GM12873 (cell line): ENCODE measurements around the gene C9orf153.

ENCODE experiments used
- CTCF ChIP-seq: IDR thresholded peaks from 2 replicates; pipeline ENCODE4 v1.5.1; 2012; ENCODE audit warnings: low read depth, mild to moderate bottlenecking, moderate library complexity, low read length, control low read depth; ENCODE audit not compliant: insufficient read depth; ENCODE audit errors: missing control alignments

Gene C9orf153

GRCh38 chr9:86262492-86262891 is 3.0 kb upstream of the C9orf153 start:
- no peak for TF ChIP-seq CTCF

GRCh38 chr9:86257391-86257790 is 2.1 kb downstream of the C9orf153 start:
- no peak for TF ChIP-seq CTCF

- no peak for TF ChIP-seq CTCF
These were observed 2.8 kb downstream of the C9orf153 start for GRCh38 chr9:86256653-86257052.

GRCh38 chr9:86253577-86253976 is 5.9 kb downstream of the C9orf153 start:
- TF ChIP-seq CTCF, result no peak

GRCh38 chr9:86252870-86253269 is 6.6 kb downstream of the C9orf153 start:
- no peak for TF ChIP-seq CTCF

GRCh38 chr9:86250123-86250522 is 9.3 kb downstream of the C9orf153 start:
- no peak for TF ChIP-seq CTCF

- no peak for TF ChIP-seq CTCF
These were observed 10.7 kb downstream of the C9orf153 start for GRCh38 chr9:86248746-86249145.
